Raji (cell line): ENCODE data around the gene DFFB.

Source experiments
- POLR2A ChIP-seq: IDR thresholded peaks from 2 replicates; pipeline ENCODE4 v1.6.1; 2011; ENCODE audit warnings: low read depth, low read length, control low read depth; ENCODE audit not compliant: insufficient read depth

Gene DFFB

DNA sequence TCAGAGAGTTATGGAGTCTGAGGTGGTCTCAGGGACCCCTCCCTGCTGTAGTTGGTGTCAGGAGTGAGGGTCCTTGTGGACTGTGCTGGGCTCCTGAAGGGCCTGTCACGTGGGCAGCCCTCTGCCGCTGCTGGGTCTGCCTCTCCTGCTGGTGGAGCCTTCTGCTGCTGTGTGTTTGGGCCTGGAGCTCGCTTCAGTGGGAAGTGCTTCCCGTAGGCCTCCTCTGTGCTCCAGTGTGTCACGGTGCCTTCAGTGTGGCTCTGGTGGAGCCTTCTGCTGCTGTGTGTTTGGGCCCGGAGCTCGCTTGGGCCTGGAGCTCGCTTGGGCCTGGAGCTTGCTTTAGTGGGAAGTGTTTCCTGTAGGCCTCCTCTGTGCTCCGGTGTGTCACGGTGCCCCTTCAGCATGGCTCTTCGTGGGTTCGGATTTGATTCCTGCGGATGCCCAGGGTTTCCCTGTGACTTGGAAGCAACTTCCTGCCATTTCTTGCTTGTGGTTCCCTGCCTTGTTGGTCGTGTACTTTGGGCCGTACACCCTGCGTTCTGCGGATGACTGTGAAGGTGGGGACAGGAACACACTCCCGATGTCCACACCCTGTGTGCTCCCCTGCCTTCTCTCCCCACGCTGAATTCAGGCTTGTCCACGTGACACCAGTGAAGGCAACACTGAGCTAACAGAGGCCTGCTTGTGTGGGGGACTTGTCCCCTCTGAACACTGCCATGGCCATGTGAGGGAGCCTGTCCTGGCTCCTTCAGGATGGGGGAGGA lies 23.3 kb downstream of the DFFB start:
- TF ChIP-seq POLR2A: no peak

DNA sequence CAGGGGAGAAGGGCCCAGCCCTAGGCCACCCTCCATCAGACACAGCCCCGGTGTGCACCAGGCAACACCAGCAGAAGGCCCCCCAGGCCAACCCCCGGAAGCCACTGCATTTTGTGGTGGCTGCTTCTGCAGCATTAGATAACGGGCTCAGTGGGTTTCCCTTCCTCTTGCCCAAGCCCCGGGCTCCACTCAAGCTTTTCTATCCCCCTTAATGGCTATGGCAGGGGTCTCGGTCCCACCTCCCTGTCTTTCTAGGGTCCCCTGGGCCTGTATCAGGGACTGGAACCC lies 23.9 kb downstream of the DFFB start:
- no peak for TF ChIP-seq POLR2A

DNA sequence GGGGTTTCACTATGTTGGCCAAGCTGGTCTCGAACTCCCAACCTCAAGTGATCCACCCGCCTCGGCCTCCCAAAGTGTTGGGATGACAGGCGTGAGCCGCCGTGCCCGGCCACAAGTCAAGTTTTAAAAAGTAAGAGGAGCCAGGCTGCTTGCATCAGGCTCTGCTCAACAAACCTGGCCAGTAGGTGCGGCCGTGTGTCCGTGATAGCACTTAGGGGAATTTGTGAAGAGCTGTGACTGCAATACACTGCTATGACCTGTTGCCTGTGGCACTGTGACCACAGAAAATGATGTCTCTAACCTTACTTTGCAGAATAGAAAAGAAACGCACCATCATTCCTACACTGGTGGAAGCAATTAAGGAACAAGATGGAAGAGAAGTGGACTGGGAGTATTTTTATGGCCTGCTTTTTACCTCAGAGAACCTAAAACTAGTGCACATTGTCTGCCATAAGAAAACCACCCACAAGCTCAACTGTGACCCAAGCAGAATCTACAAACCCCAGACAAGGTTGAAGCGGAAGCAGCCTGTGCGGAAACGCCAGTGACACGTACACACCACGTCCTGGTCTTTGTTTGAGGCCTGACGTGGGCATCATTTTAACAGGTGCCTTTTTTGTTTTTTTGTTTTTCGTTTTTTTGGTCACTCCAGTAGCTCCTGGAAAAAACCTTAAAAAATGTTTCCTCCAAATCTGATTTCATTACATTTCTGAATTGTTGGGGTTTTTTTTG lies 26.1 kb downstream of the DFFB start:
- no peak for TF ChIP-seq POLR2A

DNA sequence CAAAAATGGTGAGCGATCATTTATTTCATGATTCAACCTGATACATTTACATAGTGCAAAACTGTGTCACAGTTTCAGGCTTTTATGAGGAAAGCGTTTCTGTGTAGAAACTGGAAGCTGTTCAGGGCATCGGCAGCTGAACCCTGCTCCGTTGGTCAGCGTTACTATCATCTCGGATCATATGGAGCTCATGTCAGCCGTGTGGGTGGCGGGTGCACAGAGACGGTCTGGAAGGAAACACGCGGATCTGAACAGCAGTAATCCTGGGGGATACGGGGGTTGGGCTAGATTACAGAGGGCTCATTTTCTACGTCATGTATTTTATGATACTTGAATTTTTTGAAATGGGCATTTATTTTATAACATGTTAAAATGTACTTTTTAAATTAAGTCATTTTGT lies 27.7 kb downstream of the DFFB start:
- no peak for TF ChIP-seq POLR2A

DNA sequence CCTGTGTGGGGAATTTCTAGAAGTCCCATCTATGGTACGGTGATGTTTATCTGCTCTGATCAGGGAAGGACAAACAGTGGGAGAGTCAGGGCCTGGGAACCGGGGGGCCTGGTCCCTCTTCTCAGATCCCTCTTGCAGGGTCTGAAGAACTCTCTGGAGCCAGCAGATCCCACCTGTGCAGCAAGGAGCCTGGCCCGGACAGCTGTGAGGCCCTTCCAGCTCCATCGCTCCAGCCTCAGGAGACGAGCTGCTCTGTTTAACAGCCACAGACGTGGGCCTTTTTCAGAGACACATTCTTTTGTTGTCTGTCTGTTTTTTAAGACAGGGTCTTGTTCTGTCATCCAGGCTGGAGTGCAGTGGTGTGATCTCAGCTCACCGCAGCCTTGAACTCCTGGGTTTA lies 28.3 kb downstream of the DFFB start:
- TF ChIP-seq POLR2A: no peak

DNA sequence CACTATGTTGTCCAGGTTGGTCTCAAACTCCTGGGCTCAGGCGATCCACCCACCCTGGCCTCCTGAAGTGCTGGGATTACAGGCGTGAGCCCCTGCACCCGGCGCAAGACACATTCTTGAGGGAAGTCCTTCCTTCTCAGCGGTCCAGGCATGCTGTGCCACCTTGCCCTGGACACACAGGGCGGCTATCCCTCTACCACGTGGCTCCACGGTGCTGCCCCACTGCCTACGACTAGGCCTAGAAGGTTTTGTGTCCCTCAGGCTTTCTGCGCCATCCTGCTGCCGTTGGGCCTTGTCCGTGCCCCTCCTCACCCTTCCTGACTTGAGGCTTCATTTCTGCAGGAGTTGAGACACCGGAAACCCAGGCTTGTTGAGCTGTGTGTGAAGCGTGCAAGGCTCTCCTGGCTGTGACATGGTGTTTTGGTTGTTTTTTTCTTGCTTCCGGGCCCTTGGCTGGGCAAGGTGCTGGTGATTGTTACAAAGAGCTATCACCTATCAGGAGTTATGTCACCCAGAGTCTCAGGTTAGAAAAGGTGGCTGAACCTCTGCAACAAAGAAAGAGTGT lies 28.9 kb downstream of the DFFB start:
- TF ChIP-seq POLR2A: no peak

DNA sequence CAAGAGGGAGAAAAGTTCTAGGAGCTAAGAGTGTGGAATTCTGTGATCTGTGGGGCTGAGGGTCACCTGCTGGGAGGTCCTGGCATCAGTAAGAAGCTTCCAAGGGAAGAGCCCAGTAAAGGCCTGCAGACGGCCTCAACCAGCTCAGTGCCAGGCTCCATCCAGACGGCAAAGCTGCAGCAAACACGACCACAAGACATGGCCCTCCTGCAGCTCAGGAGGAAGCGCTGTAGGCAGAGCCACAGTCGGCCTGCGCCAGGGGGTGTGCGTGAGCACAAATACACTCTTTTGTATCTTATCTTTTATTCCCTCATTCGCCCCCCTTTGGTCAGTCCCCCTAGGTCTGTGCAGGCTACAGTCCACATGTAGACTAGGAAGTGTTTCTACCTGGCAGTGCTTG lies 29.4 kb downstream of the DFFB start:
- no peak for TF ChIP-seq POLR2A

DNA sequence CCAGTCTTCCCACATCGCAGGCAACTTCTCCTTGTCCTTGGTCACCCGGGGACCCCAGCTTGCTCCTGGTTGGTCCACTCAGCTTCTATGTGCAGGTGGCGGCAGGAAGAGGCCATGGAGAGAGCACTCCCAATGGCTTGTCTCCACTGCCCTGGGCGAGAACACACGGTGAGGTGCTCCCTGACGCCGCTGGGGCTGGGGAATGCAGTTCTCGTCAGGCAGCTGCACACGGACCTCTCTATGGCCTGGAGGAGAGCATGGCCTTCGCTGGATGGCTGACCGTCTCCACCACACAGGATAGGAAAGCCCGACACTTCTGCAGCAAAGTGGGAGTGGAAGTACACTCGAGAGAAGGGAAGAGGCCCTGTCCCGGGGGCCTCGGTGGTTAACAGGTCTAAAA lies 31.0 kb downstream of the DFFB start:
- TF ChIP-seq POLR2A: no peak

DNA sequence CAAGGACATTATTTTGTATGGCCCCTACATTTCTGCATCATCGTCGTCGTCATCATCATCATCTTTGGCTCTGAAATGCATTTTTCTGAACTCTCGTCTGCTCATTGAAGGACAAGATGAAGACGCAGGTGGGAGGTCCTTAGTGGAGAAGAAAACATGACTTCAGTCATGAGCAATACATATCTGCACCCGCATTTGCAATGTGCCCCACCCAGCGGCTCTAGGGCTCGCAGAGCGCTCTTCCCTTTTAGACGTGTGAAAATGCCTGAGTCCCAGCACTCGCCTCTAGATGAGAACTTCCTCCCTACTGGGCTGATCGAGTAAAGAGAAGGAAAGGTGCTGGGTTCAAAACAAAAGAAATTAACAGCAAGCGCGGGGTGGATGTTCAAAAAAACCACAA lies 32.7 kb downstream of the DFFB start:
- TF ChIP-seq POLR2A: no peak

DNA sequence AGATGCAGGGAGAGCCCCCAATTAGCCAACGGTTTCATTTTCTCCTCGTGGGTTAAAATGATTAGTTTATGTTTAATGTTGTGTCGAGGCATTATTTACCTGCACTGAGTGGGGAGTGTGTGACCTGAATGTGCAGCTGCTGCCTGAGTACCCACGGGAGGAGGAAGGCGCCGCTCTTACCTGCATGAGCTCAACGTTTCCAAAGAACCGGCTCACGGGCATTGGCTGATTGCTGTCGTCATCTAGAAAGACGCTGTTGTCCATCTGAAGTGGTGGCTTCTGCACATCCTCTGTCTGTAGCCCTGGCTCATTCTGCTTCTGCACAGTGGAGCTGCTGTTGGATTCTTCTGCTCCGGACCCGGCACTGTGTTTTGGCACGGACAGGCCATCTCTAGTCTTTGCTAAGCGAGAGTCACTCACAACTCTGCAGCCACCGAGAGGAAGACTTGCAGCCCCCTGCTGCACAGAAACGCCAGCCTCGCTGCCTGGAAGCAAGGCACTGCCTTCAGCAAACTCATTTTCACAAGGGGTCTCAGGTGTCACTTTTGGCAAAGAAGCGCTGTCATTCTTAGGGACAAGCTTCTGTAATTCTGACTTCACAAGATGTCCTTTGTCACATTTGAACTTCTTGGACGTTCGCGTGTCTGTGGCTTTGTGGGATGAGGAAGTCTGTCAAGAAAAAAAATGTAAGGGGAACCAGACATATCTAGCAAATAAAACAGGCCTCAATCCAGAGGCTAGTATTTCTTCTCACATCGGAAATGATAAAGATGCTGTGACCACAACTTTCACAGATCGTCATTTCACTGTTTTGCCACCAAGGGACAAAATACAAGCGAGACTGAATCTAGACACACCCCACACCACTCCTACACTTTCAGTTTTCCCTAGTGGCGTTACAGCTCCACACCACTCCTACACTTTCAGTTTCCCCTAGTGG lies 33.4 kb downstream of the DFFB start:
- TF ChIP-seq POLR2A: no peak

DNA sequence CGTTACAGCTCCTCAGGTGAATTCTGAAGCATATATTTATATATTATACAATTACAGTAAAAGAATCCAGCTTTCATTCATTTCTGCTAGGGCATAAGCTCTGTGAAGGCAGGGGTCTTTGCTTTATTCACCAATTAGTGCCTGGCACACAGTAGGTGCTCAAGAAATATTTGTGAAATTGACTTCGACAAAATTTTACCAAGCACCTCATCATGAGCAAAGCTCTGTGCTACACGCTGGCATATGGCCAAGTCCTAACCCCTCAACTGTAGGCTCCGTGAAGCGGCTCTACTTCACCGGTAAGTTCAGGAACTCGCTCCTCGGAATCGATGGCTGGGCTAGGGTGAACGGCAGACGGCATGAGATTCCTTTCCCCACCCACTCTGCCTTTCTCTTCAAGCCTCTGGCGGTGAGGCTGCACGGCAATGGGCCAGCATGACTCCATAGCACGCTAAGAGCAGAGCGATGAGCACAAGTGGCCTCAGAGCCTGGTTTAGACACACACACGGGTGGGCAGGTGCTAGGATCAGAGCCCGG lies 34.1 kb downstream of the DFFB start:
- TF ChIP-seq POLR2A: no peak

DNA sequence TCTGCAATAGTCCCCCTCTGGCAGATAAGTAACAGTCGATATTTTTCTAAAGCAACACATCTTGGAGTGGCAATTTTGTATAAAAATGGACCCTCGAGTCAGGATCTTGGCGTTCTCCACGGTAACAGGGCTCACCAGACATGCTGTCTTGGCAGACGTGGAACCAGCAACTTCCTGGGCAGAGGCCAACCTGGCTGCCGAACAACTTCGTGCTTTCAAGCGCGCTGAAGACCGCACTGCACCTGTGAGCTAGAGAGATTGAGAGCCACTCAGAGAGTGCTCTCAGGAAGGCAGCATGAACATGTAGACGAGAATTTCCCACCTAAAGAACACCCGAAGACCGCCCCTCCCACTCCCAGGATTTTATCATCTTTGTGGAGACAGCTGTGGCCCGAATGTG lies 35.5 kb downstream of the DFFB start:
- no peak for TF ChIP-seq POLR2A

DNA sequence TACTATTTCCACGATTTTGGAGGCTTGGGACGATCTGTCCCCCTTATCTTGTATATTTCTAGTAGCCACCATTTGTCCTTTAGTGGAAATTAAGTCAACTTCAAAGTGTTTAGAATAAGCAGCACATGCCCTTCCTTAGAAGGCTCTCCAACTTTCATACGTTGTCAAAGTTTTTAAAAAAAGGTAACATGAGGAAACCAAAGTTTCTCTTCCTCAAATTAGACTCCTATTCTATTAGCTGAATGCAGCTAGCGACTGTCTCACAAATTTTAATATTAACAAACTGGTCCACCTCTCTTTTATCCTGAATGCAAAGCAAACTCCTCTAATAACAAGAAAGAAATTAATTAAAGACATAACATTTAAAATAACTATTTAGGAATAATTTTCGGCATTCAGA lies 35.9 kb downstream of the DFFB start:
- TF ChIP-seq POLR2A: no peak

DNA sequence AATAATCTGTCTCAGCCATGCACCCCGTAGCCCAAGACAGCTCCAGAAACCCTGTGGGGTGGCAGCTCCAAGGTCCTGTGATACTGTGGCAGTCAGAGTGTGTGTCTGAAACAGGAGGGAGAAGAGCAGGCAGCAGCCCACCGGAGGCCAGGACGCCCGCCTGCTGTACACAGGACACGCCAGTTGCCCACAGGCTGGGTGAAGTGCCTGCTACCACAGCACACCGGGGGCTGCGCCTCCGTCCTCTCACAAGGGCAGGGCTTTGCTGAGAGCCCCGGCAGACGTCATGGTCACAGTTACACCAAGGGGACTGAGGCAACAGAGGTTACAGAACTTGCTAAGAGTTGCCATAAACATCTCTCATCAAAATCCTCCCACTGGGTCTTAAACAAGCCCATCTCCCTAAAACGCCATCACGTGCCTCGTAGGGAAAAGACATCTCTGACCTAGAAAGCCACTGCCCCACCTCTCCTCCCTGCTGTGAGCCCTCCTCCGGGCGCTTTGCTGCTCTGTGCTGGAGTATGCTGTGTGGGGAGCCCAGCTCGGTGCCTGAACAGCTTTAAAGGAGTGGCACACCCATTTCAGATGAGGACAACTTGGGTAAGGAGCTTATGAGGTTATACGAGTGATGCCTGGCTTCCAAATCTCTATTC lies 37.5 kb downstream of the DFFB start:
- no peak for TF ChIP-seq POLR2A
